GM18517 (cell line): ENCODE results near the gene FAM193A.
"Not testable (repeated sequence)": the region's sequence is repeated elsewhere in the genome, so short reads cannot be mapped to it uniquely, and the experiment has no call there.

ENCODE experiments used
- ATAC-seq: cut with Tn5 transposase; IDR thresholded peaks from one replicate; pipeline ENCODE4 v1.9.1; 2021; ENCODE audit warnings: mild to moderate bottlenecking, moderate library complexity; ENCODE audit not compliant: unreplicated experiment

The FAM193A gene

GRCh38 chr4:2607822-2608221 is 71.4 kb downstream of the FAM193A start:
- no peak for ATAC-seq

DNA sequence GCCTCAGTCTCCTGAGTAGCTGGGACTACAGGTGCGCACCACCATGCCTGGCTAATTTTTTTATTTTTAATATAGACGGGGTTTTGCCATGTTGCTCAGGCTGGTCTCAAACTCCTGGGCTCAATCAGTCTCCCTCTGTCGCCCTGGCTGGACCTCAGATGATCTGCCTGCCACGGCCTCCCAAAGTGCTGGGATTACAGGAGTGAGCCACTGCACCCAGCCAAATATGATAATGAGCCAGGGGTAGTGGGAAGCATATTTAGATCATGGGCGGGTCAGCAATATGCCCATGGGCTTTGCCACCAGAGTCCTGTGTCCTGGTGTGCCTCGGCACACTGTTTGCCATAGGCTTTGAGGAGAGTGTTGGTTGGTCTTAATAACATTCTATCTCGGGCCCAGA is 71.8 kb downstream of the FAM193A start:
- no peak for ATAC-seq

DNA sequence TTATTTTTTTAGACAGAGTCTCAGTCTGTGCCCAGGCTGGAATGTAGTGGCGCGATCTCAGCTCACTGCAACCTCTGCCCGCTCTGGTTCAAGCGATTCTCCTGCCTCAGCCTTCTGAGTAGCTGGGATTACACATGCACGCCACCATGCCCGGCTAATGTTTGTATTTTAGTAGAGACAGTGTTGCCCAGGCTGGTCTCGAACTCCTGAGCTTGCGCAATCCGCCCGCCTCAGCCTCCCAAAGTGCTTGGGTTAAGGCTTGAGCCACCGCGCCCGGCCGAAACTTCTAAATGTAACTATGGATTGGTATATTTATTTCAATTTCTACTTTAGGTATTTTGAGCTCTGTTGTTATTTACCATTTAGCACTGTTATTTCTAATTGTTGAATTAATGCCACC is 79.4 kb downstream of the FAM193A start:
- ATAC-seq: no peak

GRCh38 chr4:2617955-2618354 is 81.5 kb downstream of the FAM193A start:
- ATAC-seq: no peak

- not testable (repeated sequence) for ATAC-seq
Observed at GRCh38 chr4:2618729-2619128, 82.3 kb downstream of the FAM193A start.

DNA sequence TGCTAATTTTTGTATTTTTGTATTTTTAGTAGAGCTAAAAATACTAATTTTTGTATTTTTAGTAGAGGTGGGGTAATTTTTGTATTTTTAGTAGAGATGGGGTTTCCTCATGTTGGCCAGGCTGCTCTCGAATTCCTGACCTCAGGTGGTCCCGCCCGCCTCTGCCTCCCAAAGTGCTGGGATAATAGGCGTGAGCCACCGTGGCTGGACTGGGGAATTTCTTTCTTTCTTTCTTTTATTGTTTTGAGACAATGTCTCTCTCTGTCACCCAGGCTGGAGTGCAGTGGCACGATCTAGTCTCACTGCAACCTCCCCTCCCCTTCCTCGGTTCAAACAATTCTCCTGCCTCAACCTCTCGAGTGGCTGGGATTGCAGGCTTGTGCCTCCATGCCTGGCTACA is 83.0 kb downstream of the FAM193A start:
- no peak for ATAC-seq

- no peak for ATAC-seq
Observed at GRCh38 chr4:2621419-2621818, 85.0 kb downstream of the FAM193A start.

DNA sequence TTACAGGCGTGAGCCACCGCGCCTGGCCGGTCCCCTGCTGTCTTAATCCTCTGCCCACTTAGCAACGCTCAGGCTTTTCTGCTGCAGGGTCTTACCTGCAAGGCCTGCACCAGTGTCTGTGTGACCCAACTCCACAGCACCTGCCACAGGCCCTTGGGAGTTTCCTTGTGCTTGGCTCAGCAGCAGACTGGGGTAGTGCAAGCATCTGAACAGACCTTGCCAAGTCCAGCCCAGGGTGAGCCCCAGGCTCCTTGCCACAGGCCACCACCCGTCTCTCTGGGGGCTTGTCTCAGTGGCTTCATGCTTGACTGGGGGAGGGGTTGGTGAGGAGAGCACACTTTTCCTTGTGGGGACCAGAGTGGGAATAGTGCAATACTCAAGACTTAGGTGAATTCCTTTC is 87.0 kb downstream of the FAM193A start:
- no peak for ATAC-seq

GRCh38 chr4:2624782-2625530 is 88.5 kb downstream of the FAM193A start:
- no peak for ATAC-seq

DNA sequence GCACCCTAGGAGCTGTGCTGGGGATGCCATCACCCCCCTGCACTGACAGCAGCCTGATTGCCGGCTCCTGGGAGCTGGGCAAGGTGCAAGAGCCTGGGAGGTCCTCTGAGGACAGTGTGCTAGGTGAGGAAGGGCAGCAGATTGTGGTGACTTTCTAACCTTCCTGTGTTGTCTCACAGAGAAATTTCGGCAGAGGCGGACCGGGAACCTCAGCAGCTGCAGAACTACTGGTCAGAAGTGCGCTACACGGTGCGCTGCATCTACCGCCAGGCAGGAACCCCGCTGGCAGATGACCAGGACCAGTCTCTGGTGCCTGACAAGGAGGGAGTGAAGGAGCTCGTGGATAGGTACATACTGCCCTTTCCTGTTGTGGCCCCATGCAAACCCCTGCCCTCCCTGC is 89.8 kb downstream of the FAM193A start:
- ATAC-seq: no peak

DNA sequence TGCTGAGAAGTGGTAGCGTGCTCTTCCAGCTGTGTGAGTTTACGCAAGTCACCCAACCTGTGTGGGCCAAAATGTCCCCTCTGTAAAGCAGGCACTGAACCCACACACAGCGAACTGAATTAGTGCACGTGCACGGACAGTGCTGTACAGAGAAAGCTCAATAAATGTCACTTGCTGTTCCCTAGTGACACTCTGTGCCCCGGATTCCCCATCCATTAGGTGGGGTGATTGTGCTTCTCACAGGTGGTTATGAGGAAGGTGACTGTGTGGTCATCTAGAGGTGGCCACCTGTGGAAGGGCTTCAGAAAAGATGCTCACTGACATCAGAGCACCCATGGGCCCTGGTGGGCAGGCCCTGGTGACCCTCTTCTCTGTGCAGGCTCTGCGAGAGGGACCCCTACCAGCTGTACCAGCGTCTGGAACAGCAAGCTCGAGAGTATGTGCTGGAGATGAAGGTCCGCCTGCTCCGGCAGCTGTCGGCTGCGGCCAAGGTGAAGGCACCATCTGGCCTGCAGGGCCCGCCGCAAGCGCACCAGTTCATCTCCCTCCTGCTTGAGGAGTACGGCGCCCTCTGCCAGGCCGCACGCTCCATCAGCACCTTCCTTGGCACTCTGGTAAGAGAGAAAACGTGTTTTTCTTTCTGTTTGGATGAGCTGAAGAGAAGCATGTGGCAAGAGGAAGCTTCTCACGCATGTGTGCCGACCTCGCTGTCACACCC is 94.3 kb downstream of the FAM193A start:
- no peak for ATAC-seq

DNA sequence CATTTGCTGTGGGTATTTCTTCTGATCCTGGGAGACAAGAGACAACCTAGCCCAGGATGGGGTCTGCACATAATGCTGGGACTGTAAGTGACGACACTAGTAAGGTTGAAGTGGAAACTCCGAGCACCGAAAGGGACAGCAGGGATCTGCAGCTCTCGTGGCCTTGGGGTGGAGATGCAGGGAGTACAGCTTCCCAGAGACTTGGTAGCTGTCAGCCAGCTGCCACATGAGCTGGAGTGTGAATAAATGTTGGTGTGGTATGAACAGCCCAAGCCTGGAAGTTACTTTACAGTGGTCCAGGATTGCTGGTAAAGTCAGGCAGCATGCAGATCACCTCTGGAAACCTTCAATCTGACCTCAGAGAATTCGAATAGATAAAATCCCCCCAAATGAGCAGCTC is 97.6 kb downstream of the FAM193A start:
- ATAC-seq: no peak

- no peak for ATAC-seq
Observed at GRCh38 chr4:2636331-2636730, 99.9 kb downstream of the FAM193A start.

DNA sequence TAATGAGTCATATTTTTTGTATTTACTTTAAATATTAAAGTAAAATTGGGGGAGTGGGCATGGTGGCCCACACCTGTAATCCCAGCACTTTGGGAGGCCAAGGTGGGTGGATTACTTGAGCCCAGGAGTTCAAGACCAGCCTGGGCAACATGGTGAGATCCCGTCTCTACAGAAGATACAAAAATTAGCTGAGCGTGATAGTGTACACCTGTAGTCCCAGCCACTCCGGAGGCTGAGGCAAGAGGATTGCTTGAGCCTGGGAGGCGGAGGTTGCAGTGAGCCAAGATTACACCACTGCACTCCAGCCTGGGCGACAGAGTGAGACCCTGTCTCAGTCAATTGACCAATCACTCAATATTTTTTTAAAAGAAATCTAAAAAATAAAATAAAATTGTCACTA is 100.5 kb downstream of the FAM193A start:
- ATAC-seq: not testable (repeated sequence)

DNA sequence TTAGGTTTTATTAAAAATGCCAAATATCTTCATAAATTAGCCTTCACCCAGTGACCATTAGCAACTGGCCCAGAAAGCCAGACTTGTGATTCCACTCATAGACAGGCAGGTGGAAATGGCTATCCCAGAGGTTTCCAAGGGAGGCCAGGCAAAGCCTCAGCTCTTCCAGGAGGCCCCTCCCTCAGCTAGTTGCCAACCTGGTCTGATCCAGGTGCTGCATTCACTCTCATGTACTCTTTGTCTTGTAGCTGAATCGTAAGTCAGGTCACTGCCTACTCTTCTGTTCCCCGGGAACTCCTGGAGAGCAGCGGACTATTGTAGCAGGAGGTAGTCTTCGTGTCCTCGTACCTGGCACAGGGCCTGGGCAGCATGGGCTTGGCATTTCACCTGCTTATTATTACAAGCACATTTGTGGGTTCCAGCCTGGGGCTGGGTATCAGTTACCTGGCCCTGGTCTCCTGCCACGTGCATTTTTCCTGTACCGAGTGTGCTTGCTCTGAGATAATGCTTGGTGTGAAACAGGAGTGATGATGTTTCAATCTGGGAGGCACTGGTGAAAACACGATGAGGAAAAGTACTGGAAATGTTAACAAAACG is 101.6 kb downstream of the FAM193A start:
- ATAC-seq: no peak

- ATAC-seq: no peak
Observed at GRCh38 chr4:2638730-2639129, 102.3 kb downstream of the FAM193A start.

DNA sequence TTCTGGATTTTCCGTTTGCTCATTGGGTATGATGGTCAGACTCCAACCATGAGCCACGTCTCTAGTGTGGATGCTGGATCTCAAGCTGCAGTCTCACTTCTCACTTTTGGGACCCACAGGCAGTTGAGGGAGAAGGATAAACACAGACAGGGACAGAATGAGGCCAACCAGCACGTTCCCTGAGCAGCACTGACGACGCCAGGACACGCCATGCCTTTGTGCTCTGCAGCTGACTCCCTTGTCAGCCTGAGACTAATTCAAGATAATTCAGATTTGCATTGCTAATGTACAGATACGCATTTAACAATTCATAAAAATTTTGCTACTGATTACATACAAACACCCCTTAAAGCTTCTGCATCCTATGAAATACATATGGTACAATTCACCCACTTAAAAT is 106.5 kb downstream of the FAM193A start:
- ATAC-seq: no peak

GRCh38 chr4:2643555-2643954 is 107.1 kb downstream of the FAM193A start:
- ATAC-seq: no peak

DNA sequence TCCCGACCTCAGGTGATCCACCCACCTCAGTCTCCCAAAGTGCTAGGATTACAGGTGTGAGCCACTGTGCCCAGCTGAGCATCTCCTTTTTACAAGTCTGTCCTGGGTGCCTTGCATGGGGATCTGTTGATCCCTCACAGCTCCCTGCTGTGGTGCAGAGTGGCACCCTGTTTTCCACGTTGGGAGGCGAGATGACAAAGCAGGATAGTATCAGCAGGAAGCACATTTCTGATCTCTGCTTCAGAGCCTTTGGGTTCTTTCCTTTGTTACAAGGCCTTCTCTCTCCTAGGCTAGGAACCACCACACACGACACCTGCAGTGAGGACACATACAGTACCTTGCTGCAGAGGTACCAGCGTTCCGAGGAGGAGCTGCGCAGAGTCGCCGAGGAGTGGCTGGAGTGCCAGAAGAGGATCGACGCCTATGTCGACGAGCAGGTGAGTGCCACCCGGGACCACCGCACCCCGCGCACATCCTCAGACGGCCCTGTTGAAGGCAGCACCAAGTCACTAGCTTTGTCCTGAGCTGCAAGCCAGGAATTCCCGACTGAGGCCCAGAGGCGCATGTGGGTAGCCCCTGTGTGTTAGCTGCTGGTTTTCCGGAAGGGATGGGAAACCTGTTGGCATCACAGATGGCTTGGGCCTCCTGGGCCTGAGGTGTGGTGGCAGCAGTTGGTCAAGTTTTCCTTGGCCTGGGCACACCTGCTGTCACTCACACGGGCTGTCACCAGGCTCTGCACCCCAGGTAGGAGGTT is 110.1 kb downstream of the FAM193A start:
- no peak for ATAC-seq

GRCh38 chr4:2647403-2648158 is 111.1 kb downstream of the FAM193A start:
- no peak for ATAC-seq
